OCI-LY7 (cell line): ENCODE results near the gene MRPL50.

Source experiments
- CTCF ChIP-seq: fragments of 200-600 bp; sonication (generic); conservative IDR thresholded peaks from 2 replicates; pipeline ENCODE4 v1.5.1; 2014; ENCODE audit warnings: mild to moderate bottlenecking, antibody characterized with exemption, low read length, moderate library complexity, mixed read lengths
- EZH2phosphoT487 ChIP-seq: fragments of 200-600 bp; sonication (generic); IDR thresholded peaks from 2 replicates; pipeline ENCODE4 v1.6.1; 2018; ENCODE audit warnings: low read depth, borderline replicate concordance, mild to moderate bottlenecking, mixed run types, antibody characterized with exemption, low read length, moderate library complexity, mixed read lengths

- TF ChIP-seq CTCF (no peak), EZH2phosphoT487 (no peak)
These were observed 42.4 kb upstream of the MRPL50 start for GRCh38 chr9:101440714-101441230.
